ENCODE measurements around the gene PHRF1.

Gene PHRF1

DNA sequence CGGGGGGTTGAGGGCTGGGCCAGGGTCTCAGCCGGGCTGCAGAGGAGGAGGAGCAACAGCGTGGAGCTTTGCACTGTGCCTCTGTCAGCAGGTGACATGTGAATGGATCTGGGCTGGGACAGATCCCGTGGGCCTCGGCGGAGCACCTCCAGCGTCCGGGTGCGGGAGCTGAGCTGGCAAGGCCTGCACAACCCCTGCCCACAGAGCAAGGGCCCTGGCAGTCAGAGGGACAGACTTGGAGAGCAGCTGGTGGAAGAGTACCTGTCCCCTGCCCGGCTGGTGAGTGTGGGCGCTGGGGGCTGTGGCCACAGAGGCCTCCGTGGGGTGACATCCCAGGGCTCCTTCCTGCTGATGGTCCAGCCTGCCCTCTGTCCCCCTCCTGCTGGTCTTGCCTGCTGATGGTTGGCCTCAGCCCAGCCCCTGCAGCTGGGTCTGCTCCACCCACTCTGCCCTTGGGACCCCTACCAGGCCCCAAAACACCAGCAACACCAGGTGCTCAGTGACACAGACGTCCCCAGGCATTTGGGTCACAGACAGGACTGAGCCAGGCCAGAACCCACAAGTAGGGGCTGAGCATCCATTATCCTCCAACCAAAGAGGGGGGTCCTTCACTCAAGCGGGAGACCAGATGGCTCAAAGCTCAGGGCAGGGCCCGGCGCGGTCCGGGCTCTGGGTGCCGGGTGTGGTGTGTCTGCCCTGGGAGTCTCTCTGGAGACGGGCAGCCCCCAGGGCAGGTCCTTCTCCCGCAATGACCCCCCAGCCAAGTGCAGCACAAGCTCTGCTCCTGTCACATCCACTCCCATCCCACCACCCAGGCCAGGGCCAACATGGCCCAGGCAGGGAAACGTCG lies 35.5 kb upstream of the PHRF1 start:
- H3K36me3 ChIP-seq (ENCODE audit: control insufficient read depth in 5 of 5, insufficient read depth in 5 of 5, low read length in 5 of 5): no peaks in the 10 kb centered on the region
- peaks cover 0 to 20% (median 19%) of the 10 kb centered on the region in 5 donors for H3K4me1 ChIP-seq (ENCODE audit: control insufficient read depth in 5 of 5, insufficient read depth in 5 of 5, low read length in 5 of 5)
- peaks cover 0 to 17% (median 9%) of the 10 kb centered on the region in 5 donors for H3K27me3 ChIP-seq (ENCODE audit: control insufficient read depth in 5 of 5, insufficient read depth in 4 of 5, low read length in 5 of 5)
- no peak overlapping the region for H3K4me3 ChIP-seq (ENCODE audit: low read depth in 1 of 5, low read length in 5 of 5)
- H3K9ac ChIP-seq (ENCODE audit: low read length in 5 of 5): no peak overlapping the region
- no peak overlapping the region for H3K27ac ChIP-seq (ENCODE audit: low read depth, low read length)
- no peaks in the 10 kb centered on the region for H3K9me3 ChIP-seq (ENCODE audit: control insufficient read depth in 5 of 5, low read length in 5 of 5)

DNA sequence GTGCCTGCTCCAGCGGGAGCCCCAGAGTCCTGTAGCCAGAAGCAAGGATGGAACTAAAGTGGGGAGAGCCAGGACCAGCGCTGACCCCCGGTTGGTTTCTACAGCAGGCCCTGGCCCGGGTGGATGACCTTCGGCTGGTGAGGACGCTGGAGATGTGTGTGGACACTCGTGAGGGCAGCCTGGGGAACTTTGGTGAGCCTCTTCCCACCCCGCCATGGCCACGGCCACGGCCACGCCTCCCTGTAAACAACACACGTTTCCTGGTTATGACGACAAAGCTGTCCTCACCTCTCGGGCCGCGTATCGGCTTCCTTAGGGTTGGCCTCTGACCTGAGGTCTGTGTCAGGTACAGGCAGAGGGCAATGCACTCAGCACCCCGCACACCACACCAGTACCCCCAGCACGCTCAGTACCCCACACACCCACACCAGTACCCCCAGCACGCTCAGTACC lies 34.8 kb upstream of the PHRF1 start:
- Histone ChIP-seq H3K9ac (ENCODE audit: low read length in 5 of 5) (no peak overlapping the region), H3K27ac (ENCODE audit: low read depth, low read length) (no peak overlapping the region), H3K36me3 (ENCODE audit: control insufficient read depth in 5 of 5, insufficient read depth in 5 of 5, low read length in 5 of 5) (no peaks in the 10 kb centered on the region), H3K4me1 (ENCODE audit: control insufficient read depth in 5 of 5, insufficient read depth in 5 of 5, low read length in 5 of 5) (peaks cover 0 to 14% (median 14%) of the 10 kb centered on the region in 5 donors), H3K4me3 (ENCODE audit: low read depth in 1 of 5, low read length in 5 of 5) (no peak overlapping the region), H3K9me3 (ENCODE audit: control insufficient read depth in 5 of 5, low read length in 5 of 5) (no peaks in the 10 kb centered on the region), H3K27me3 (ENCODE audit: control insufficient read depth in 5 of 5, insufficient read depth in 4 of 5, low read length in 5 of 5) (peaks cover 0 to 17% (median 9%) of the 10 kb centered on the region in 5 donors)

DNA sequence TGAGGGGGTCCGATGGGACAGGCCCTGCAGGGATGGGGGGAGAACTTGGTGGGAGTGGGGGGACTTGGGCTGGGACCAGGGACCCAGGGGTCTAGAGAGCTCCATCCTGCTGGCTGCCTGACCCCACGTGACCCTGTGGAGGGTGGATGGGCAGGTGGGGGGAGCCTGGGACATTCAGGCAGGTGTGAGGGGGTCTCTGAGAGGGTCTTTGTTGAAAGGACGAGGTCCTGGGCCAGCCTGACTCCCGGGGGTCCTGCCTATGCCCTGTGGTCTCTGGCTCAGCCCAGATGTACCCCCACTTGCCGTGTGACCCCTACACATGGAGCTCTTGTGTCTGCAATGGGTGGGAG lies 31.5 kb upstream of the PHRF1 start:
- Histone ChIP-seq H3K9ac (ENCODE audit: low read length in 5 of 5) (no peak overlapping the region), H3K36me3 (ENCODE audit: control insufficient read depth in 5 of 5, insufficient read depth in 5 of 5, low read length in 5 of 5) (no peaks in the 10 kb centered on the region), H3K4me3 (ENCODE audit: low read depth in 1 of 5, low read length in 5 of 5) (no peak overlapping the region), H3K9me3 (ENCODE audit: control insufficient read depth in 5 of 5, low read length in 5 of 5) (no peaks in the 10 kb centered on the region), H3K27ac (ENCODE audit: low read depth, low read length) (no peak overlapping the region), H3K27me3 (ENCODE audit: control insufficient read depth in 5 of 5, insufficient read depth in 4 of 5, low read length in 5 of 5) (peaks cover 0 to 15% (median 3%) of the 10 kb centered on the region in 5 donors), H3K4me1 (ENCODE audit: control insufficient read depth in 5 of 5, insufficient read depth in 5 of 5, low read length in 5 of 5) (no peaks in the 10 kb centered on the region)

DNA sequence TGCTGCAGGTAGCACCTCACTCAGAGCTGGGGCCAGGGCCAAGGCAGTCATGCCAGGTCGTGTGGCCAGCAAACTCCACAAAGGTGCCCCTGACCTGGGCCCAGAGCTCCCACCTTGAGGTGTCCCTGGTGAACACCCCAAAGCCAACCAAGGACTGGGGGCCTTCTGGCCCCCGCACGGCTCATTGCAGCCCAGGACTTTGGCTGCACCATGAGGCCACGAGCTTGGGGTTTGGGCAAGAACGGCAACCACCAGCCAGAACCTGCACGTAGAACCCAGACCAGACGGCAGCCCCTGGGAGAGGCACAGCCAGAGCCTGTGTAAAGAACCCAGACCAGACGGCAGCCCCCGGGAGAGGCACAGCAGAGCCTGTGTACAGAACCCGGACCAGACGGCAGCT lies 31.1 kb upstream of the PHRF1 start:
- Histone ChIP-seq H3K27ac (ENCODE audit: low read depth, low read length) (no peak overlapping the region), H3K36me3 (ENCODE audit: control insufficient read depth in 5 of 5, insufficient read depth in 5 of 5, low read length in 5 of 5) (no peaks in the 10 kb centered on the region), H3K27me3 (ENCODE audit: control insufficient read depth in 5 of 5, insufficient read depth in 4 of 5, low read length in 5 of 5) (peaks cover 0 to 11% (median 3%) of the 10 kb centered on the region in 5 donors), H3K9ac (ENCODE audit: low read length in 5 of 5) (no peak overlapping the region), H3K4me1 (ENCODE audit: control insufficient read depth in 5 of 5, insufficient read depth in 5 of 5, low read length in 5 of 5) (no peaks in the 10 kb centered on the region), H3K4me3 (ENCODE audit: low read depth in 1 of 5, low read length in 5 of 5) (no peak overlapping the region), H3K9me3 (ENCODE audit: control insufficient read depth in 5 of 5, low read length in 5 of 5) (no peaks in the 10 kb centered on the region)

DNA sequence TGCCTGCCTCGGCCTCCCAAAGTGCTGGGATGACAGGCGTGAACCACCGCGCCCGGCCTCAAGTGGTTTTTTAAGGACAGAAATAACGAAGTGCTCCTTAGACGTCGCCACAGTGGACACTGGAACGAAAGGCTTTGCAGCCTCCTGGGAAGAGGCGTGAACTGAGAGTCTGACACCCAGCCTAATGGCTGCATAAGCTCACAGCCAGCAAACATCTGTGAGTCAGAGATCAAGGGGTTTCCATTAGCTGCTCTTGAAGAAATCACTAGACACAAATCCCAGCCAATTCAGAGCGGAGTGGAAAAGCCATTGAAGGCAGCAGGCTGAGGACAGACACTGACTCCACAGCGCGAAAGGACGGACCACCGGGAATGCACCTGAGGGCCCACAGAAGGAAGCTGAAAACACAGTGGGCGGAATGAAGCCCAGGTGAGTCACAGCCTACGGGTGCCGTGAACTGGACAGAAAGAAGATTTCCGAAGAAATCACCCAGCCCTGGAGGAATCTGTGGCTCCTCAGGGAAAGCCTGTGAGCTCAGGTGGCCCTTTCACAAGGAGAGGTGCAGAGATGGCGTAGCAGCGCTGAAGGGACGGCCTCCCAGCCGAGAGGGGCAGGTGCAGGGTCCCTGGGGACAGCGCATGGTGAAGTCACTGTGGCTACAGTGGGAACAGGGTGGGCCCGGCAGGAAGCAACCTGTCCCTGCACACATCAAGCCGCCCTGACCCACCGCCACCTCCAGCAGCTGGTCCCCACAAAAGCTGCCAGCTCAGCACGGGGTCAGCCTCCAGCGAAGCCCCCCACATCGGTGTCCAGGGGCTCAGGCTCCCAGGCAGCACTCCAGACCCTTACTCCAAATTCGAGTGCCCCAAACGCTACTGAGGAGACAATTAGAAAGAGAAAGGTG lies 27.3 kb upstream of the PHRF1 start:
- H3K36me3 ChIP-seq (ENCODE audit: control insufficient read depth in 5 of 5, insufficient read depth in 5 of 5, low read length in 5 of 5): no peaks in the 10 kb centered on the region
- H3K27ac ChIP-seq (ENCODE audit: low read depth, low read length): no peak overlapping the region
- no peak overlapping the region for H3K4me3 ChIP-seq (ENCODE audit: low read depth in 1 of 5, low read length in 5 of 5)
- H3K9me3 ChIP-seq (ENCODE audit: control insufficient read depth in 5 of 5, low read length in 5 of 5): no peaks in the 10 kb centered on the region
- H3K4me1 ChIP-seq (ENCODE audit: control insufficient read depth in 5 of 5, insufficient read depth in 5 of 5, low read length in 5 of 5): no peaks in the 10 kb centered on the region
- peaks cover 18 to 28% (median 23%) of the 10 kb centered on the region in 5 donors for H3K27me3 ChIP-seq (ENCODE audit: control insufficient read depth in 5 of 5, insufficient read depth in 4 of 5, low read length in 5 of 5)
- no peak overlapping the region for H3K9ac ChIP-seq (ENCODE audit: low read length in 5 of 5)

DNA sequence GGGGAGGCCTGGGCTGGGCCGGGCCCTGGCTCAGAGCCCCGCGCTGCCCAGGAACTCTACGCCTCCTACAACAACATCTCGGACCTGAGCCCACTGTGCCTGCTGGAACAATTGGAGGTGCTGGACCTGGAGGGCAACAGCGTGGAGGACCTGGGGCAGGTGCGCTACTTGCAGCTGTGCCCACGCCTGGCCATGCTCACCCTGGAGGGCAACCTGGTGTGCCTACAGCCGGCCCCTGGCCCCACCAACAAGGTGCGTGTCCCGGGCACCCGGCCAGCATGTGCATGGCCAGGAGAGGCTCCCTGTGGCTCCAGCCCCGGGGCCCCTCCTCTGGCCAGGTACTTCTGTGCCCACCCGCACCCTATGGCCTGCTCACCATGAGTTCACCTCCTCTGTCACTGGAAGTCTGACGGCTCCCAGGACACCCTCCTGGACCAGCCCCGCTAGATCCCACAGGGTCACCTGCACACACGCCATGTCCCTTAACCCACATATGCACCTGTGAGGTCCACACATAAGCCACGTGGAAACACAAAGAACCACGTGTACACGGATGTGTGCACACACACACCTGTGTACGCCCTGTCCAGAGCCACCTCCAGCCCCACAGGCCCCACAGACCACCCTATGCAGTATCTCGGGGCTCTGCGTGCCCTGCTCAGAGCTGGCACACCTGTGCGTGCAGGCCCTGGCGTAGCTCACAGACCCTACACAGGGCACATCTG lies 26.1 kb upstream of the PHRF1 start:
- Histone ChIP-seq H3K4me1 (ENCODE audit: control insufficient read depth in 5 of 5, insufficient read depth in 5 of 5, low read length in 5 of 5) (peaks cover 0 to 6% (median 5%) of the 10 kb centered on the region in 5 donors), H3K27ac (ENCODE audit: low read depth, low read length) (no peak overlapping the region), H3K9me3 (ENCODE audit: control insufficient read depth in 5 of 5, low read length in 5 of 5) (no peaks in the 10 kb centered on the region), H3K36me3 (ENCODE audit: control insufficient read depth in 5 of 5, insufficient read depth in 5 of 5, low read length in 5 of 5) (no peaks in the 10 kb centered on the region), H3K27me3 (ENCODE audit: control insufficient read depth in 5 of 5, insufficient read depth in 4 of 5, low read length in 5 of 5) (peaks cover 25 to 36% (median 33%) of the 10 kb centered on the region in 5 donors), H3K4me3 (ENCODE audit: low read depth in 1 of 5, low read length in 5 of 5) (no peak overlapping the region), H3K9ac (ENCODE audit: low read length in 5 of 5) (no peak overlapping the region)

DNA sequence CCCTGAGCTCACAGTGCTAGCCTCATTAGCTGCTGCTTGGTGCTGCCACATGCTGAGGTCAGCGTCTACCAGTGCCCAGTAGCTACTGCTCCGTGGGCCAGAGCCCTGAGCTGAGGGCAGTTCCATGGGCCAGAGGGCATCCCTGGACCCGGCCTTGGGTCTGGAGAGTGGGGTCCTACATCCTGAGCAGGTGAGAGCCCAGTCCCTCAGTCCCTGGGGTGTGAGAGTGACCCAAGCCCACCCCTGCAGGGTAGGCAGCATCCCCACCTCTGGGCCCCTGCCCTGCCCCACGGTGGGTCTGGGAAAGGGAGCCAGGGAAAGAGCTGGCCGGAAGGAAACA lies 25.6 kb upstream of the PHRF1 start:
- H3K27ac ChIP-seq (ENCODE audit: low read depth, low read length): no peak overlapping the region
- H3K27me3 ChIP-seq (ENCODE audit: control insufficient read depth in 5 of 5, insufficient read depth in 4 of 5, low read length in 5 of 5): peaks cover 25 to 39% (median 35%) of the 10 kb centered on the region in 5 donors
- no peaks in the 10 kb centered on the region for H3K36me3 ChIP-seq (ENCODE audit: control insufficient read depth in 5 of 5, insufficient read depth in 5 of 5, low read length in 5 of 5)
- H3K4me1 ChIP-seq (ENCODE audit: control insufficient read depth in 5 of 5, insufficient read depth in 5 of 5, low read length in 5 of 5): peaks cover 0 to 8% (median 5%) of the 10 kb centered on the region in 5 donors
- no peak overlapping the region for H3K9ac ChIP-seq (ENCODE audit: low read length in 5 of 5)
- no peak overlapping the region for H3K4me3 ChIP-seq (ENCODE audit: low read depth in 1 of 5, low read length in 5 of 5)
- no peaks in the 10 kb centered on the region for H3K9me3 ChIP-seq (ENCODE audit: control insufficient read depth in 5 of 5, low read length in 5 of 5)

DNA sequence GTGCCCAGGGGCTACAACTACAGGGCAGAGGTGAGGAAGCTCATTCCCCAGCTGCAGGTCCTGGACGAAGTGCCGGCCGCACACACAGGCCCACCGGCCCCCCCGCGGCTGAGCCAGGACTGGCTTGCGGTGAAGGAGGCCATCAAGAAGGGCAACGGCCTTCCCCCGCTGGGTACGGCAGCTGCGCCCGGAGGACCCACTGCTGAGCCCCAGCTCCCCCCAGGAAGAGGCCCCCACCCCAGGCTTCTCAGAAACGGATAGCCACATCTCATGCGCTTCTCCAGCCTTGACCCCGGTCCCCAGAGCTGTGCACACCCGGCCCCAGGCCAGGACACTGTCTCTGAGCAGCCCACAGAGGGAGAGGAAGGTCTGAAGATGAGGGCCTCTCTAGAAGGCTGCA lies 25.1 kb upstream of the PHRF1 start:
- Histone ChIP-seq H3K27me3 (ENCODE audit: control insufficient read depth in 5 of 5, insufficient read depth in 4 of 5, low read length in 5 of 5) (peaks cover 28 to 43% (median 35%) of the 10 kb centered on the region in 5 donors), H3K4me1 (ENCODE audit: control insufficient read depth in 5 of 5, insufficient read depth in 5 of 5, low read length in 5 of 5) (peaks cover 0 to 8% (median 5%) of the 10 kb centered on the region in 5 donors), H3K27ac (ENCODE audit: low read depth, low read length) (no peak overlapping the region), H3K36me3 (ENCODE audit: control insufficient read depth in 5 of 5, insufficient read depth in 5 of 5, low read length in 5 of 5) (no peaks in the 10 kb centered on the region), H3K9me3 (ENCODE audit: control insufficient read depth in 5 of 5, low read length in 5 of 5) (no peaks in the 10 kb centered on the region), H3K9ac (ENCODE audit: low read length in 5 of 5) (no peak overlapping the region), H3K4me3 (ENCODE audit: low read depth in 1 of 5, low read length in 5 of 5) (no peak overlapping the region)

DNA sequence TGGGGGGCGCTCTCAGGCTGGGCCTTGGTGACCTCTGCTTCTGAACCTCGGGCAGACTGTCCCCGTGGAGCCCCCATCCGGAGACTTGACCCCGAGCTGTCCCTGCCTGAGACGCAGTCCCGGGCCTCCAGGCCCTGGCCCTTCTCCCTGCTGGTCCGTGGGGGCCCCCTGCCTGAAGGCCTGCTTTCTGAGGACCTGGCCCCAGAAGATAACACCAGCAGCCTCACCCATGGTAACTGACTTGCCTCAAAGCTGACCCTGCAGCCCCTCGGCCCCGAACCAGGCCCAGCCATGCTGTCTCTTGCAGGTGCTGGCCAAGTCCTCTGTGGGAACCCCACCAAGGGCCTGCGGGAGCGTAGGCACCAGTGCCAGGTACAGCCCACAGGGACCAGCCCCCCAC lies 24.7 kb upstream of the PHRF1 start:
- no peak overlapping the region for H3K27ac ChIP-seq (ENCODE audit: low read depth, low read length)
- H3K4me1 ChIP-seq (ENCODE audit: control insufficient read depth in 5 of 5, insufficient read depth in 5 of 5, low read length in 5 of 5): peaks cover 0 to 9% (median 5%) of the 10 kb centered on the region in 5 donors
- no peak overlapping the region for H3K9ac ChIP-seq (ENCODE audit: low read length in 5 of 5)
- peaks cover 33 to 48% (median 39%) of the 10 kb centered on the region in 5 donors for H3K27me3 ChIP-seq (ENCODE audit: control insufficient read depth in 5 of 5, insufficient read depth in 4 of 5, low read length in 5 of 5)
- H3K9me3 ChIP-seq (ENCODE audit: control insufficient read depth in 5 of 5, low read length in 5 of 5): no peaks in the 10 kb centered on the region
- no peak overlapping the region for H3K4me3 ChIP-seq (ENCODE audit: low read depth in 1 of 5, low read length in 5 of 5)
- no peaks in the 10 kb centered on the region for H3K36me3 ChIP-seq (ENCODE audit: control insufficient read depth in 5 of 5, insufficient read depth in 5 of 5, low read length in 5 of 5)

All from subcutaneous abdominal adipose tissue (tissue), 5 donors.